CD4-positive, alpha-beta T cell treated with Interleukin-12 subunit alpha and Interleukin-12 subunit beta, for 1 hour (primary cell): Measurements from ENCODE around the gene NUDT13.
"Not testable (repeated sequence)": the region's sequence is repeated elsewhere in the genome, so short reads cannot be mapped to it uniquely, and the experiment has no call there.

Source experiments
- DNase-seq: peaks from one replicate; pipeline ENCODE4 v3.0.0-alpha.2; 2020

The NUDT13 gene

GRCh38 chr10:73106301-73106700, 4.0 kb upstream of the NUDT13 start:
- DNase-seq: no peak

DNA sequence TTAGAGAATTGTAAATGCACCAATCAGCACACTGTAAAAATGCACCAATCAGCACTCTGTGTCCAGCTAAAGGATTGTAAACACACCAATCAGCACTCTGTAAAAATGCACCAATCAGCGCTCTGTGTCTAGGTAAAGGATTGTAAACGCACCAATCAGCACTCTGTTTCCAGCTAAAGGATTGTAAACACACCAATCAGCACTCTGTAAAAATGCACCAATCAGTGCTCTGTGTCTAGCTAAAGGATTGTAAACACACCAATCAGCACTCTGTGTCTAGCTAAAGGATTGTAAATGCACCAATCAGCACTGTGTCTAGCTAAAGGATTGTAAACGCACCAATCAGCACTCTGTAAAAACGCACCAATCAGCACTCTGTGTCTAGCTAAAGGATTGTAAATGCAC, 1.0 kb upstream of the NUDT13 start:
- not testable (repeated sequence) for DNase-seq

DNA sequence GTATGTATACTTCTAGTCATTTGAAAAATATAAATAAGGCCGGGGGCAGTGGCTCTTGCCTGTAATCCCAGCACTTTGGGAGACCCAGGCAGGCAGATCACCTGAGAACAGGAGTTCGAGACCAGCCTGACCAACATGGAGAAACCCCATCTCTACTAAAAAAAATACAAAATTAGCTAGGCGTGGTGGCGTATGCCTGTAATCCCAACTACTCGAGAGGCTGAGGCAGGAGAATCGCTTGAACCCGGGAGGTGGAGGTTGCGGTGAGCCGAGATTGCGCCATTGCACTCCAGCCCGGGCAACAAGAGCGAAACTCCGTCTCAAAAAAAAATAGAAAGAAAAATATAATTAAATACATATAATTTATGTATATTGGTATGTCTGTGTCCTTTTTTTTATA, 1.8 kb downstream of the NUDT13 start:
- not testable (repeated sequence) for DNase-seq

- no peak for DNase-seq
Measured at GRCh38 chr10:73113551-73113950, 3.3 kb downstream of the NUDT13 start.

DNA sequence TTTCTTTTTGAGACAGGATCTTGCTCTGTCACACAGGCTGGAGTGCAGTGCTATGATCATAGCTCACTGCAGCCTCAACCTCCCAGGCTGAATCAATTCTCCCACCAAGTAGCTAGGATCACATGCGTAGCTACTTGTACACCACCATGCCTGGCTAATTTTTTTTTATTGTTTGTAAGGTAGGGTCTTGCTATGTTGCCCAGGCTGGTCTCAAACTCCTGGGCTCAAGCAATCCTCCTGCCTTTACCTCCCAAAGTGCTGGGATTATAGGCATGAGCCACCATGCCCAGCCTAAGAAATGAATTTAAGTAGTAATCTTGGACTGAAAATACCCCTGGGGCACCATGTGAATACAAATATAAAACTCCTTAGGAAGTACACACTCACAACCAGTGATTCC, 5.8 kb downstream of the NUDT13 start:
- no peak for DNase-seq

GRCh38 chr10:73117976-73118743, 7.9 kb downstream of the NUDT13 start:
- DNase-seq: no peak

DNA sequence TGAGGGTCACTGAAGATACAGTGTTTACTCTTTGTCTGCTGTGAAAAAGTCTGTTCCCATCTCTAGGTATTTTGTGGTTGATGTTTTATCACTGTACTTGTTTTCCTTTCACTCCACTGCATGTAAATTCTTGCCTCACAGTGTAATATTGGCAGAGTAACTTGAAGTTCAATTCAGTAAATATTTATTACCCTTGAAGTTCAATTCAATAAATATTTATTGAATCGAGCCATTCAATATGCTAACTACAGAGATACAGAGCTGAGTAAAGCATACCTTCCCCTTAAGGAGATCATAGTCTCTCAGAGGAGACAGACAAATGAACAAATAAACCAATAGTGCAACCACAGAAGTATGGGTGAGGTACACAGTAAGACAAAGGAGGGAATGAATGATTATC, 9.2 kb downstream of the NUDT13 start:
- DNase-seq: no peak

DNA sequence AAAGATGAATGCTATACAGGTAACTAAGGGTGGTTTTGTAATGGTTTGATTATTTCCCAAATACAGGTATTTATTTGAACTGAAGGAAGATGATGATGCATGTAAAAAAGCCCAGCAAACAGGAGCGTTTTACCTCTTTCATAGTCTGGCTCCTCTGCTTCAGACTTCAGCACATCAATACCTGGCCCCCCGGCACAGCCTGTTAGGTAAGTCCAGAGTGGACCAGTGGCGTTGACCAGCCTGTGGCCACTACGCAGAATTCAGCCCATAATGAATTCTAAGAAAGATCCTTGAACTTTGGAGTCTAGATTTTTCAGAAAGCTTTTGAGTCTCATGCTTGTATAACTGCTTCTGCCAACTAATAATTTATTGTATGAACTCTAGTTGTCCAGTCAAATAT, 9.7 kb downstream of the NUDT13 start:
- DNase-seq: no peak

DNA sequence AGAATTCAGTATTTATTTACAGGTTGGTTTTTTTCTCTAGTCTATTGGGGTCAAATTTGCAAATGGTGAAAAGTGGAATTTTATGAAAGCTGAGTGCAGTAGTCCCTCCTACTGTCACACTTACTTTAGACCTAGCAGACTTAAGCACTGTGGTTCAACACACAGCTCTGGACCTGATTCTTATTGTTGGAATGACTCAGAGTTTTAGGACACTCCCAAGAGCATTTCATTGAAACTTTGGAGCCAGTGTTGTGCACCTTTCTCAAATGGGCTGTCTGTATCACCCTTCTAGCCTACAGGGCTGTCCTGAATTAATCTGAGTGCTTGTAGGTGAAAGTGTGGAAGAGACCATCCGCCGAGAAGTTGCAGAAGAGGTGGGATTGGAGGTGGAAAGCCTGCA, 16.1 kb downstream of the NUDT13 start:
- DNase-seq: no peak

GRCh38 chr10:73131301-73131700, 21.0 kb downstream of the NUDT13 start:
- DNase-seq: no peak

DNA sequence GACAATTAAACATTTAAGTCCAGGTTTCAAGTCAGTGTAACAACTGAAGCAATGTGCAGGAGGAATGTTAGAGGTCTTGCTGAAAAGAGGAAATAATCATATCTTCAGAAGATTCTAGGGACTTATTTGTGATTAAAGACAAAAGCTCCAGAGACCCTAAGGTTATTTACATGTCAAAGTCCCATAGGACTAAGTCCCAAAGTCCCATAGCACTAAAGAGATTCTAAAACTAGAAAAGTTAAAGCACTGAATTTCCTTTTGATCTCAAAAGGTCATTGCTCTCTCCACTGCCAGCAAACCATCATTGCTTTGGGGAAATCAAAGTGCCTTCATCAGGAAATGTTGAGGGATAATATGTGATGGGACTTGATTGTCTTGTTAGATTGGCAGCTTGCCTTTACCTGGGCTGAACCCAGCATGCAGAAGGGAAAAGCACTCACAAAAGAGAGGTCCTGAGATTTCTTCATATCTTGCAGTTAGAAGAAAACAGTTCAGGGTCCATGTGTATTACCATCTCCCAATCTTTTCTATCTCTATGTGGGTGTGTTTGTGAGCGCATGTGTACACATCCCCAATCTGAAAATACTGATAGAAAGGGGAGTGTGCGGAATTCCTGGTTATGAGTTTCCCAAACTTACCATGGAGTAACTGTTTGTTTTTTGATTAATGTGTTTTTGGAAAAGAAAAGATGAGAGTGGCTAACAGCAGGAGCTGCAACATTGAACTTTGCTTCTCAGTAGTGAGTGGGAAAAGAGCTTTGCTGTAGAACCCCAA, 21.8 kb downstream of the NUDT13 start:
- no peak for DNase-seq

GRCh38 chr10:73134727-73135126, 24.5 kb downstream of the NUDT13 start:
- DNase-seq: no peak

- no peak for DNase-seq
Measured at GRCh38 chr10:73136627-73137026, 26.4 kb downstream of the NUDT13 start.

- no peak for DNase-seq
Measured at GRCh38 chr10:73139251-73139650, 29.0 kb downstream of the NUDT13 start.

DNA sequence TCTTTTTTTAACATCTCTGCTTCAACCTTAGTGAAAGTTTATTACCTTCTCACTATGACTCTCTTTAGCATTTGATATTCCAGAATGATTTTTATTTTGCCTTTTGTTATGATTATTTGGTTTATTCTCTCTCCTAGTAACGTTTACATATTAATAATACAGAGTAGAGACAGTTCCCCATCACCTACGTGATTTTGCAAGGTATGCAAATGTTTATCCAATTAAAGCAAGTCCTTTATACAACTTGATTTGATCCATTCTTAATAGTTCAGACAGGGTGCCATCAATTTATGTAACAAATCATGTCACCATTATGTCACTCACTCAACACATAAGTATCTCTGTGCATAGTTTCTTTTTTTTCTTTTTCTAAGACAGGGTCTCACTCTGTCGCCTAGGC, 31.3 kb downstream of the NUDT13 start:
- no peak for DNase-seq

- not testable (repeated sequence) for DNase-seq
Measured at GRCh38 chr10:73150633-73151413, 40.6 kb downstream of the NUDT13 start.

DNA sequence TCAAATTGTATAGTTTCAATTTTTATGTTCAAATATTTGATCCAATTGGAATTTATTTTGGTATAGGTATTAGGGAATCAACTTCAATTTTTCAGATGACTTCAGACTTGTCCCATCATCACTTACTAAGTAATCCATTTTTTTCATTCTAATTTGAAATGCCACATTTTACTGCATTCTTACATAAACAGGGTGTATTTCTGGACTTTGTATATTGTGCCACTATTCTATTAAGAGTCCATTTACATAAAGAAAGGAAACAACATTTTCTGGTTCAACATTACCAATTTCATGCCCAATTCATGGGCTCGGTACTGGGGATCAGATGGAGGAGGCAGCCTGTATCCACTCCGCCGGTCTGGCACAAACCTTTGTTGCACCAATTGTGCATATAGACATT, 41.8 kb downstream of the NUDT13 start:
- no peak for DNase-seq

GRCh38 chr10:73156054-73156453, 45.8 kb downstream of the NUDT13 start:
- DNase-seq: no peak

DNA sequence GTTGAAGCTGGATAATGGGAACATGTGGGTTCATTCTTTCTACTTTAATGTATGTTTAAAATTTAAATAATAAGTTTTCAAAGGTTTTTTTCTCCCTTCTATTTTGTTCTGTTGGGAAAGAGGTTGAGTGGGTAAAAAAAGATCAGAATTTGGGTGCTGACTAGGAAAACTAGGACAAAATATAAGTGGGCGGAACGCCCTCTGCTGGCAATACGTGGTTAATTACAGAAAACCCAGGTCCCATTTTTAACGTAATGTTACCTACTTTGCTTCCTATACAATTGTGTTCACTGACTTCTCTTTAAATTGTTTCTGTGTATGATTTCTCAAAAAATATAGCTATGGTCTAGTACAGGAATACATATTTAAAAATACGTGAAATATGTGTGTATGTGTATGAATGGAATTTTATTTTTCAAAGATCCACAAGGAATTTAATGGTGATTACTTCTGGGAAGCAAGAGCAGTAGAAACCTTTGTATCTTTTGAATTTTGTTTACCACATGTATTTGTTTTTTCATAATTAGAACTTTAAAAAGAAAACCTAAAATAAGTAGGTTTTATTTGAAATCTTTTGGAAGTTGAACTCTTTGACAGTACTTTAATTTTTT, 48.9 kb downstream of the NUDT13 start:
- DNase-seq: peak; percentile 69

DNA sequence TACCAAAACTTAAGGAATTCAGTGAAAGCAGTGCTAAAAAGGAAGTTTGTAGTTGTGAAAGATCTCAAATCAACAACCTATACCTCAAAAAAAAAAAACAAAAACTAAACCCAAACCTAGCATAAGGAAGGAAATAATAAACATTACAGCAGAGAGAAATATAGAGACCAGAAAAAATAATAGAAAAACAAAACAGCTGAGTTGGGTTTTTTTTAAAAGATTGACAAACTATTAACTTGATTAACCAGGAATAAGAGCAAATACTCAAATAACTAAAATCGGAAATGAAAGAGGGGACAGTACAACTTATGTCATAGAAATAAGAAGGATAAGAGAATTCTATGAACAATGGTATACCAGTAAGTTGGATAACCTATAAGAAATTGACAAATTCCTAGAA, 50.8 kb downstream of the NUDT13 start:
- DNase-seq: no peak

GRCh38 chr10:73161662-73162061, 51.4 kb downstream of the NUDT13 start:
- no peak for DNase-seq

GRCh38 chr10:73163096-73163495, 52.8 kb downstream of the NUDT13 start:
- no peak for DNase-seq

- DNase-seq: no peak
Measured at GRCh38 chr10:73166972-73167371, 56.7 kb downstream of the NUDT13 start.
